HepG2 (cell line): Measurements from ENCODE around the gene LYSMD3. TPM values are rescaled to one million over a fixed set of nuclear protein-coding genes. Genes with fewer than 3 reads are reported as not detected.

Source experiments
- ATAC-seq: fragments of 200-7000 bp; cut with Tn5 transposase; 3 replicates; pipeline ENCODE4 v1.9.1; 2020; ENCODE audit warnings: mild to moderate bottlenecking, moderate library complexity
- BruUV-seq: library from RNA; stranded (reverse); fragments of 400-500 nt; replicated peaks from 2 replicates; lab custom pipeline; 2021; lab: Mats Ljungman, UMichigan
- CTCF ChIA-PET: fragments of 300-600 bp; formaldehyde crosslinking; extraction: SDS; loops from one replicate; lab custom pipeline; 2021; ENCODE audit warnings: low total read pairs, inconsistent platforms, low intra/inter-chr PET ratio; lab: Yijun Ruan, JAX
- POLR2A ChIA-PET: fragments of 350-600 bp; sonication (Branson Sonifier 250); formaldehyde crosslinking; loops from one replicate; lab custom pipeline; 2020; ENCODE audit warnings: antibody characterized with exemption, inconsistent platforms; lab: Yijun Ruan, JAX
- DNase-seq: peaks from one replicate; pipeline ENCODE4 v3.0.0-alpha.2; 2015; ENCODE audit warnings: low spot score
- FAIRE-seq: peaks from 3 replicates; lab custom pipeline; 2011; peaks lifted over from hg19 to GRCh38; lab: Jason Lieb, UNC
- H2AFZ ChIP-seq: one replicate; pipeline ENCODE4 v1.6.1; 2011; ENCODE audit warnings: low read length, inconsistent platforms
- H3K27ac ChIP-seq: fragments of 300-600 bp; 3 replicates; pipeline ENCODE4 v1.8.0; 2011; ENCODE audit warnings: mixed run types, mild to moderate bottlenecking, mixed read lengths, low read length, inconsistent platforms; ENCODE audit not compliant: insufficient read depth; ENCODE audit errors: extremely low read length
- H3K27me3 ChIP-seq, 2 experiments: fragments of 200-600 bp in 1 of 2; 2 replicates in 1 of 2; 3 replicates in 1 of 2; pipeline versions ENCODE4 v1.6.0 to v1.8.0; 2011; ENCODE audit warnings: low read length in 2 of 2, mild to moderate bottlenecking in 2 of 2, moderate library complexity in 2 of 2, inconsistent platforms in 1 of 2; ENCODE audit not compliant: insufficient read depth in 2 of 2, control insufficient read depth in 1 of 2
- H3K36me3 ChIP-seq, 2 experiments: fragments of 200-600 bp in 1 of 2; replicated peaks in 1 of 2; 2 replicates in 1 of 2; 3 replicates in 1 of 2; pipeline versions ENCODE4 v1.5.1 to v1.8.0; 2011; ENCODE audit warnings: low read length in 2 of 2, inconsistent platforms in 1 of 2; ENCODE audit not compliant: insufficient read depth in 2 of 2, control insufficient read depth in 1 of 2
- H3K4me1 ChIP-seq: 2 replicates; pipeline ENCODE4 v1.5.1; 2012; ENCODE audit warnings: low read length, inconsistent platforms; ENCODE audit not compliant: insufficient read depth
- H3K4me2 ChIP-seq: 2 replicates; pipeline ENCODE4 v1.6.0; 2011; ENCODE audit warnings: low read depth, low read length, inconsistent platforms
- H3K4me3 ChIP-seq, 3 experiments: fragments of 200-600 bp in 1 of 3; sonication (generic), shearing (Covaris generic) in 1 of 3; replicated peaks in 1 of 3; 2 replicates each; pipeline ENCODE4 v1.5.1; 2011 to 2016; ENCODE audit warnings: low read length in 3 of 3, inconsistent platforms in 2 of 3, low read depth in 2 of 3, mild to moderate bottlenecking in 2 of 3, control low read depth in 1 of 3, mixed read lengths in 1 of 3; ENCODE audit not compliant: insufficient read depth in 1 of 3
- H3K79me2 ChIP-seq: one replicate; pipeline ENCODE4 v1.6.1; 2011; ENCODE audit warnings: low read length, inconsistent platforms; ENCODE audit not compliant: insufficient read depth
- H3K9ac ChIP-seq: 2 replicates; pipeline ENCODE4 v1.6.0; 2011; ENCODE audit warnings: mild to moderate bottlenecking, low read depth, low read length, inconsistent platforms; ENCODE audit not compliant: insufficient read depth
- H3K9me3 ChIP-seq: 2 replicates; pipeline ENCODE4 v1.5.1; 2012; ENCODE audit warnings: mild to moderate bottlenecking, low read length
- H4K20me1 ChIP-seq: 2 replicates; pipeline ENCODE4 v1.6.0; 2011; ENCODE audit warnings: inconsistent platforms, mild to moderate bottlenecking, low read length, moderate library complexity; ENCODE audit not compliant: insufficient read depth
- ATF7-NPFF ChIP-seq: sonication (generic); formaldehyde crosslinking; IDR thresholded peaks from 2 replicates; pipeline ENCODE4 v1.8.1; 2023; ENCODE audit warnings: mild to moderate bottlenecking, low read depth, missing genetic modification reagents, moderate library complexity
- CENPT ChIP-seq: sonication (generic); formaldehyde crosslinking; IDR thresholded peaks from 2 replicates; pipeline ENCODE4 v1.8.0; 2022; ENCODE audit warnings: low read depth, mild to moderate bottlenecking, moderate library complexity, missing genetic modification reagents
- DR1 ChIP-seq: sonication (generic); formaldehyde crosslinking; IDR thresholded peaks from 2 replicates; pipeline ENCODE4 v1.8.0; 2021; ENCODE audit warnings: mild to moderate bottlenecking, missing genetic modification reagents, inconsistent platforms
- FOSL2 ChIP-seq: sonication (generic); formaldehyde crosslinking; IDR thresholded peaks from 2 replicates; pipeline ENCODE4 v1.4.0; 2020; ENCODE audit warnings: missing genetic modification reagents
- FOXA1 ChIP-seq, 2 experiments: fragments of 450-650 bp in 1 of 2; sonication (generic) in 1 of 2; formaldehyde crosslinking in 1 of 2; IDR thresholded peaks; 2 replicates each; pipeline versions ENCODE4 v1.4.0 to v1.6.1; 2016 to 2020; ENCODE audit warnings: missing genetic modification reagents in 1 of 2
- MAFK ChIP-seq, 2 experiments: IDR thresholded peaks in 1 of 2; conservative IDR thresholded peaks in 1 of 2; 2 replicates each; pipeline ENCODE4 v1.6.1; 2011; ENCODE audit warnings: improper control_type of control experiment in 2 of 2, low read length in 2 of 2
- NFE2 ChIP-seq: sonication (generic); formaldehyde crosslinking; IDR thresholded peaks from 2 replicates; pipeline ENCODE4 v1.4.0; 2020; ENCODE audit warnings: missing genetic modification reagents
- NFE2L2 ChIP-seq: fragments of 150-350 bp; IDR thresholded peaks from 2 replicates; pipeline ENCODE4 v1.6.1; 2014; ENCODE audit warnings: low read length
- RFX1 ChIP-seq: fragments of 450-650 bp; IDR thresholded peaks from 2 replicates; pipeline ENCODE4 v1.6.1; 2017
- RFX3 ChIP-seq: IDR thresholded peaks from 2 replicates; pipeline ENCODE4 v1.6.1; 2016; ENCODE audit warnings: missing biosample characterization, missing genetic modification reagents
- TCF7 ChIP-seq: sonication (generic); IDR thresholded peaks from 2 replicates; pipeline ENCODE4 v1.6.1; 2016; ENCODE audit warnings: antibody characterized with exemption, low read depth
- ZNF207 ChIP-seq: fragments of 450-650 bp; IDR thresholded peaks from 2 replicates; pipeline ENCODE4 v1.6.1; 2016; ENCODE audit warnings: antibody characterized with exemption, borderline replicate concordance
- ZNF644 ChIP-seq: IDR thresholded peaks from 2 replicates; pipeline ENCODE4 v1.6.1; 2016; ENCODE audit warnings: low read depth
- WGBS: methylation state at CpG from one replicate; pipeline ENCODE4 v1.1.6; 2017; ENCODE audit warnings: low lambda C conversion rate; 5-methylcytosine and 5-hydroxymethylcytosine counted together
- in situ Hi-C: cut with HindIII; loops from 2 replicates; pipeline ENCODE4 v1.10.0; 2017; ENCODE audit warnings: low pct_unique_long_range_greater_than_20kb; ENCODE audit not compliant: extremely low pct_ligation_motif_present
- intact Hi-C: fragments of 100-400 bp; cut with micrococcal nuclease; formaldehyde crosslinking; loops from one replicate; pipeline ENCODE4 v1.10.0; 2022; ENCODE audit not compliant: unreplicated experiment
- polyA plus RNA-seq, 8 experiments: library from polyadenylated mRNA; depleted of rRNA in 3 of 8; stranded (reverse) in 7 of 8; unstranded in 1 of 8; fragments of >200 nt; fragmentation: Illumina TruSeq in 4 of 8; extraction: Trizol in 4 of 8; gene quantifications; 2 replicates each; pipeline versions ENCODE4 v1.2.1 to v1.2.3, GENCODE V29; 2011 to 2016; ENCODE audit warnings: low read depth in 4 of 8, missing spikeins in 1 of 8, mixed read lengths in 1 of 8; ENCODE audit not compliant: insufficient read depth in 1 of 8
- total RNA-seq, 5 experiments: library from RNA; depleted of rRNA; stranded (reverse); fragments of >200 nt; fragmentation: Illumina TruSeq; extraction: Trizol; gene quantifications; 2 replicates each; pipeline ENCODE4 v1.2.3, GENCODE V29; 2016; ENCODE audit warnings: low read depth in 1 of 5
- TF ChIP-seq, protein P1 (sequence below): IDR thresholded peaks from 2 replicates; pipeline ENCODE4 v1.4.0; 2020; ENCODE audit warnings: mild to moderate bottlenecking, missing genetic modification reagents
- TF ChIP-seq, protein P2 (sequence below): sonication (generic); formaldehyde crosslinking; IDR thresholded peaks from 2 replicates; pipeline ENCODE4 v1.4.0; 2020; ENCODE audit warnings: missing genetic modification reagents

LYSMD3 gene
- total and polyA plus RNA-seq, 2 of the 13 experiments (the other 11 are each of a cell fraction or from before 2014, with no cell fraction given): 9.1 to 13.8 TPM

GRCh38 chr5:90548069-90548593 lies 18.7 kb upstream of the LYSMD3 start:
- no TSS peak for BruUV-seq
- no peak overlapping the region for H2AFZ ChIP-seq
- DNase-seq (peak; percentile 66), FAIRE-seq (no peak), ATAC-seq (peak; percentile 66)
- peaks cover 8% of the 10 kb centered on the region for H3K4me1 ChIP-seq
- no peaks in the 10 kb centered on the region for H3K9me3 ChIP-seq
- H3K9ac ChIP-seq: no peak overlapping the region
- H3K27ac ChIP-seq: no peak overlapping the region
- no peaks in the 10 kb centered on the region for H3K36me3 ChIP-seq
- no peak overlapping the region for H3K4me3 ChIP-seq
- in situ Hi-C loops (no loop called here), intact Hi-C loops (no loop called here)
- POLR2A ChIA-PET: interaction anchor here (1.2 kb wide), 1 partner anchor 138 kb away, joined by 4 read pairs; the partner anchor contains the start of gene CETN3
- no peaks in the 10 kb centered on the region for H3K27me3 ChIP-seq
- 4% methylated on average over 5 of the region's 5 CpGs for WGBS
- CTCF ChIA-PET: no interaction called here
- H3K79me2 ChIP-seq: no peaks in the 10 kb centered on the region
- no peaks in the 10 kb centered on the region for H4K20me1 ChIP-seq
- no peak overlapping the region for H3K4me2 ChIP-seq
- 0 out of 2 replicates have a peak, but pooled peaks have one; percentile 31 for TF ChIP-seq TCF7
- peak; percentile 49; the same call in 1 of the 2 replicates for TF ChIP-seq ZNF644 (CRISPR knock-in tag)
- no peak for TF ChIP-seq ZNF207
- TF ChIP-seq ATF7-NPFF: no peak
- TF ChIP-seq NFE2L2: peak; percentile 53; the same call in 1 of the 2 replicates
- TF ChIP-seq, protein P1, sequence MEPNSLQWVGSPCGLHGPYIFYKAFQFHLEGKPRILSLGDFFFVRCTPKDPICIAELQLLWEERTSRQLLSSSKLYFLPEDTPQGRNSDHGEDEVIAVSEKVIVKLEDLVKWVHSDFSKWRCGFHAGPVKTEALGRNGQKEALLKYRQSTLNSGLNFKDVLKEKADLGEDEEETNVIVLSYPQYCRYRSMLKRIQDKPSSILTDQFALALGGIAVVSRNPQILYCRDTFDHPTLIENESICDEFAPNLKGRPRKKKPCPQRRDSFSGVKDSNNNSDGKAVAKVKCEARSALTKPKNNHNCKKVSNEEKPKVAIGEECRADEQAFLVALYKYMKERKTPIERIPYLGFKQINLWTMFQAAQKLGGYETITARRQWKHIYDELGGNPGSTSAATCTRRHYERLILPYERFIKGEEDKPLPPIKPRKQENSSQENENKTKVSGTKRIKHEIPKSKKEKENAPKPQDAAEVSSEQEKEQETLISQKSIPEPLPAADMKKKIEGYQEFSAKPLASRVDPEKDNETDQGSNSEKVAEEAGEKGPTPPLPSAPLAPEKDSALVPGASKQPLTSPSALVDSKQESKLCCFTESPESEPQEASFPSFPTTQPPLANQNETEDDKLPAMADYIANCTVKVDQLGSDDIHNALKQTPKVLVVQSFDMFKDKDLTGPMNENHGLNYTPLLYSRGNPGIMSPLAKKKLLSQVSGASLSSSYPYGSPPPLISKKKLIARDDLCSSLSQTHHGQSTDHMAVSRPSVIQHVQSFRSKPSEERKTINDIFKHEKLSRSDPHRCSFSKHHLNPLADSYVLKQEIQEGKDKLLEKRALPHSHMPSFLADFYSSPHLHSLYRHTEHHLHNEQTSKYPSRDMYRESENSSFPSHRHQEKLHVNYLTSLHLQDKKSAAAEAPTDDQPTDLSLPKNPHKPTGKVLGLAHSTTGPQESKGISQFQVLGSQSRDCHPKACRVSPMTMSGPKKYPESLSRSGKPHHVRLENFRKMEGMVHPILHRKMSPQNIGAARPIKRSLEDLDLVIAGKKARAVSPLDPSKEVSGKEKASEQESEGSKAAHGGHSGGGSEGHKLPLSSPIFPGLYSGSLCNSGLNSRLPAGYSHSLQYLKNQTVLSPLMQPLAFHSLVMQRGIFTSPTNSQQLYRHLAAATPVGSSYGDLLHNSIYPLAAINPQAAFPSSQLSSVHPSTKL (CRISPR knock-in tag): 0 out of 2 replicates have a peak, but pooled peaks have one; percentile 14
- TF ChIP-seq MAFK (conservative IDR thresholded peaks at IDR 0.05 in 1 of 2, IDR thresholded peaks at IDR 0.05 in 1 of 2; ENCODE audit: low read length in 2 of 2): 0 out of 4 replicates have a peak, but pooled peaks of 1 of the 2 experiments have one; percentile 6
- peak; percentile 63 for TF ChIP-seq RFX3 (CRISPR knock-in tag)
- no peak for TF ChIP-seq DR1 (CRISPR knock-in tag)
- TF ChIP-seq RFX1: peak; percentile 49; the same call in 1 of the 2 replicates
- TF ChIP-seq CENPT (CRISPR knock-in tag): no peak
- TF ChIP-seq FOSL2 (CRISPR knock-in tag): peak; percentile 90
- TF ChIP-seq NFE2 (CRISPR knock-in tag): 0 out of 2 replicates have a peak, but pooled peaks have one; percentile 35
- TF ChIP-seq, protein P2, sequence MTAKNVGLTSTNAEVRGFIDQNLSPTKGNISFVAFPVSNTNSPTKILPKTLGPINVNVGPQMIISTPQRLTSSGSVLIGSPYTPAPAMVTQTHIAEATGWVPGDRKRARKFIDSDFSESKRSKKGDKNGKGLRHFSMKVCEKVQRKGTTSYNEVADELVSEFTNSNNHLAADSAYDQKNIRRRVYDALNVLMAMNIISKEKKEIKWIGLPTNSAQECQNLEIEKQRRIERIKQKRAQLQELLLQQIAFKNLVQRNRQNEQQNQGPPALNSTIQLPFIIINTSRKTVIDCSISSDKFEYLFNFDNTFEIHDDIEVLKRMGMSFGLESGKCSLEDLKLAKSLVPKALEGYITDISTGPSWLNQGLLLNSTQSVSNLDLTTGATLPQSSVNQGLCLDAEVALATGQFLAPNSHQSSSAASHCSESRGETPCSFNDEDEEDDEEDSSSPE: no peak
- TF ChIP-seq FOXA1 (IDR thresholded peaks at IDR 0.05): no peak
- TF ChIP-seq FOXA1 (CRISPR knock-in tag; IDR thresholded peaks at IDR 0.05): peak; percentile 67
